ENCODE measurements around the gene MAN1C1. TPM values are rescaled to one million over a fixed set of nuclear protein-coding genes. Genes with fewer than 3 reads are reported as not detected.
A peak's percentile ranks its signal among the peaks of the same experiment; 100 is the strongest.
"Not testable (repeated sequence)": the region's sequence is repeated elsewhere in the genome, so short reads cannot be mapped to it uniquely, and the experiment has no call there.

Gene MAN1C1
- total and polyA plus RNA-seq, 9 of the 15 experiments (the other 6 are each of a cell fraction or from before 2014, with no cell fraction given): 0.04 to 0.44 (median 0.10) TPM; not detected in 3

GRCh38 chr1:25596641-25597040, 19.9 kb upstream of the MAN1C1 start:
- BruUV-seq (replicated peaks); FAIRE-seq; CTCF ChIA-PET (ENCODE audit: low intra/inter-chr PET ratio); H3K9me3 ChIP-seq (replicated peaks; ENCODE audit: control insufficient read depth, insufficient read depth, low read depth, low read length); ATAC-seq; H4K20me1 ChIP-seq (replicated peaks; ENCODE audit: control insufficient read depth, insufficient read depth, low read length); intact Hi-C loops (cut with micrococcal nuclease); H3K4me3 ChIP-seq; H3K9ac ChIP-seq (ENCODE audit: insufficient read depth in 1 of 2, low read depth in 2 of 2, low read length in 2 of 2); H2AFZ ChIP-seq (ENCODE audit: low read depth, low read length); H3K4me1 ChIP-seq (replicated peaks in 1 of 2; ENCODE audit: control insufficient read depth in 2 of 2, insufficient read depth in 2 of 2, low read length in 2 of 2); in situ Hi-C loops (cut with MboI); H3K4me2 ChIP-seq (ENCODE audit: insufficient read depth, low read length); H3K79me2 ChIP-seq (ENCODE audit: control insufficient read depth, insufficient read depth, low read length); H3K36me3 ChIP-seq (ENCODE audit: control insufficient read depth, insufficient read depth, low read length); DNase-seq (ENCODE audit: extremely low read depth in 1 of 4, low spot score in 3 of 4); H3K9me1 ChIP-seq (ENCODE audit: control insufficient read depth, insufficient read depth, low read length); H3K27ac ChIP-seq (ENCODE audit: extremely low read depth, low read depth, low read length): not testable (repeated sequence)
- POLR2A ChIA-PET: interaction anchor here (1.4 to 2.1 kb wide), 2 partner anchors 9 to 12 kb away, joined by 5 to 6 read pairs; no protein-coding TSS in a partner anchor
- TF ChIP-seq IRF9 (tag; IDR thresholded peaks at IDR 0.05) (peak; percentile 69; the same call in 1 of the 2 replicates), CEBPG (CRISPR knock-in tag; IDR thresholded peaks at IDR 0.05) (peak; percentile 89), CEBPG (tag; conservative IDR thresholded peaks at IDR 0.05 in 1 of 2, IDR thresholded peaks at IDR 0.05 in 1 of 2) (peak; percentile 67 to 94), CEBPB (tag; IDR thresholded peaks at IDR 0.05) (peak; percentile 96)
- 14% methylated on average over 5 of the region's 5 CpGs for WGBS (ENCODE audit: insufficient coverage, low coverage, missing lambda C conversion rate)
- H3K27me3 ChIP-seq (ENCODE audit: control insufficient read depth in 2 of 2, insufficient read depth in 2 of 2, low read length in 2 of 2): peaks cover 36 to 58% of the 10 kb centered on the region in 2 experiments

- Histone ChIP-seq H3K4me3 (no peak overlapping the region), H3K36me3 (ENCODE audit: control insufficient read depth, insufficient read depth, low read length) (no peaks in the 10 kb centered on the region), H3K9me3 (replicated peaks; ENCODE audit: control insufficient read depth, insufficient read depth, low read depth, low read length) (no peaks in the 10 kb centered on the region), H3K9ac (ENCODE audit: insufficient read depth in 1 of 2, low read depth in 2 of 2, low read length in 2 of 2) (no peak overlapping the region), H3K4me2 (ENCODE audit: insufficient read depth, low read length) (no peak overlapping the region), H2AFZ (ENCODE audit: low read depth, low read length) (no peak overlapping the region), H3K27me3 (ENCODE audit: control insufficient read depth in 2 of 2, insufficient read depth in 2 of 2, low read length in 2 of 2) (peaks cover 45 to 52% of the 10 kb centered on the region in 2 experiments), H3K9me1 (ENCODE audit: control insufficient read depth, insufficient read depth, low read length) (no peaks in the 10 kb centered on the region), H3K27ac (ENCODE audit: extremely low read depth, low read depth, low read length) (no peak overlapping the region), H3K79me2 (ENCODE audit: control insufficient read depth, insufficient read depth, low read length) (no peaks in the 10 kb centered on the region), H4K20me1 (replicated peaks; ENCODE audit: control insufficient read depth, insufficient read depth, low read length) (peaks cover 8% of the 10 kb centered on the region; the same call in 1 of the 2 replicates), H3K4me1 (replicated peaks in 1 of 2; ENCODE audit: control insufficient read depth in 2 of 2, insufficient read depth in 2 of 2, low read length in 2 of 2) (no peaks in the 10 kb centered on the region)
- FAIRE-seq (no peak), ATAC-seq (no peak; the same call in 2 of the 3 replicates), DNase-seq (ENCODE audit: extremely low read depth in 1 of 4, low spot score in 3 of 4) (no peak)
- BruUV-seq (replicated peaks): no TSS peak
- 11% methylated on average over 1 of the region's 1 CpG for WGBS (ENCODE audit: insufficient coverage, low coverage, missing lambda C conversion rate)
- in situ Hi-C loops (cut with MboI): no loop called here
- CTCF ChIA-PET (ENCODE audit: low intra/inter-chr PET ratio): no interaction called here
- POLR2A ChIA-PET: interaction anchor here (0.5 to 1.1 kb wide), 6 partner anchors 10 to 435 kb away, joined by 3 to 5 read pairs (median 3); no protein-coding TSS in a partner anchor
- intact Hi-C loops (cut with micrococcal nuclease): no loop called here
- TF ChIP-seq ZNF75A (CRISPR knock-in tag; IDR thresholded peaks at IDR 0.05) (no peak), MEF2A (IDR thresholded peaks at IDR 0.05; ENCODE audit: control insufficient read depth, low read depth, low read length) (no peak), HMGN3 (IDR thresholded peaks at IDR 0.05; ENCODE audit: borderline replicate concordance, extremely low read depth, insufficient read length, low read depth, low read length) (no peak), HBP1 (CRISPR knock-in tag; IDR thresholded peaks at IDR 0.05) (no peak), ZNF717 (CRISPR knock-in tag; IDR thresholded peaks at IDR 0.05) (no peak), HMBOX1 (IDR thresholded peaks at IDR 0.05) (no peak), ZNF197 (CRISPR knock-in tag; IDR thresholded peaks at IDR 0.05; ENCODE audit: low read depth) (no peak), FOXA3 (CRISPR knock-in tag; conservative IDR thresholded peaks at IDR 0.05 in 1 of 2, IDR thresholded peaks at IDR 0.05 in 1 of 2) (no peak), ZBTB17 (CRISPR knock-in tag; IDR thresholded peaks at IDR 0.05) (no peak)
These were observed 17.7 kb upstream of the MAN1C1 start for GRCh38 chr1:25598879-25599278.
